Gastroesophageal sphincter (tissue), 4 donors: Measurements from ENCODE around the gene CCDC27. TPM values are rescaled to one million over a fixed set of nuclear protein-coding genes. Genes with fewer than 3 reads are reported as not detected.

ENCODE experiments used
- ATAC-seq: fragments of 150-250 bp; one replicate; pipeline ENCODE4 v1.9.1; 2016; ENCODE audit warnings: mild to moderate bottlenecking, moderate library complexity
- H3K27ac ChIP-seq, 4 donors: fragments of 200-600 bp; sonication (generic) in 3 of 4; 1 replicate in 3 of 4; 2 replicates in 1 of 4; pipeline ENCODE4 v1.5.1; 2016 to 2019
- H3K27me3 ChIP-seq: fragments of 200-600 bp; sonication (generic); one replicate; pipeline ENCODE4 v1.5.1; 2019
- H3K36me3 ChIP-seq, 2 donors: fragments of 200-600 bp; sonication (generic); one replicate each; pipeline ENCODE4 v1.5.1; 2019; ENCODE audit warnings: control low read depth in 1 of 2
- H3K4me1 ChIP-seq, 3 donors: fragments of 200-600 bp; sonication (generic); 1 replicate in 2 of 3; 2 replicates in 1 of 3; pipeline ENCODE4 v1.5.1; 2016 to 2019; ENCODE audit warnings: control low read depth in 2 of 3
- H3K4me3 ChIP-seq, 2 donors: fragments of 200-600 bp; sonication (generic); one replicate each; pipeline ENCODE4 v1.5.1; 2019; ENCODE audit warnings: mild to moderate bottlenecking in 1 of 2, moderate library complexity in 1 of 2
- H3K9me3 ChIP-seq, 3 donors: fragments of 200-600 bp; sonication (generic); one replicate each; pipeline ENCODE4 v1.5.1; 2017 to 2019; ENCODE audit warnings: control low read depth in 2 of 3
- CTCF ChIP-seq, 4 experiments: fragments of 200-600 bp in 2 of 4; fragments of 450-650 bp in 2 of 4; sonication (generic) in 1 of 4; IDR thresholded peaks; one replicate each; pipeline ENCODE4 v1.5.1; 2017 to 2019; ENCODE audit warnings: antibody characterized with exemption in 4 of 4, mild to moderate bottlenecking in 2 of 4, moderate library complexity in 2 of 4
- EP300 ChIP-seq: sonication (generic); formaldehyde crosslinking; IDR thresholded peaks from one replicate; pipeline ENCODE4 v1.6.1; 2017; ENCODE audit warnings: antibody characterized with exemption, mild to moderate bottlenecking
- POLR2A ChIP-seq, 2 donors: fragments of 450-650 bp; IDR thresholded peaks; one replicate each; pipeline ENCODE4 v1.6.1; 2017; ENCODE audit warnings: antibody characterized with exemption in 2 of 2, mild to moderate bottlenecking in 2 of 2, moderate library complexity in 1 of 2
- POLR2AphosphoS5 ChIP-seq: sonication (generic); formaldehyde crosslinking; IDR thresholded peaks from one replicate; pipeline ENCODE4 v1.6.1; 2017; ENCODE audit warnings: antibody characterized with exemption
- WGBS, 2 donors: methylation state at CpG; one replicate each; pipeline ENCODE4 v1.1.5; 2018; ENCODE audit warnings: low coverage in 1 of 2; 5-methylcytosine and 5-hydroxymethylcytosine counted together
- total RNA-seq, 4 donors: library from RNA; depleted of rRNA; stranded (reverse); fragments of >200 nt; gene quantifications; one replicate each; pipeline ENCODE4 v1.1.0, GENCODE V29; 2016

CCDC27 gene
- total RNA-seq, 4 donors from 2014 or later = not detected

DNA sequence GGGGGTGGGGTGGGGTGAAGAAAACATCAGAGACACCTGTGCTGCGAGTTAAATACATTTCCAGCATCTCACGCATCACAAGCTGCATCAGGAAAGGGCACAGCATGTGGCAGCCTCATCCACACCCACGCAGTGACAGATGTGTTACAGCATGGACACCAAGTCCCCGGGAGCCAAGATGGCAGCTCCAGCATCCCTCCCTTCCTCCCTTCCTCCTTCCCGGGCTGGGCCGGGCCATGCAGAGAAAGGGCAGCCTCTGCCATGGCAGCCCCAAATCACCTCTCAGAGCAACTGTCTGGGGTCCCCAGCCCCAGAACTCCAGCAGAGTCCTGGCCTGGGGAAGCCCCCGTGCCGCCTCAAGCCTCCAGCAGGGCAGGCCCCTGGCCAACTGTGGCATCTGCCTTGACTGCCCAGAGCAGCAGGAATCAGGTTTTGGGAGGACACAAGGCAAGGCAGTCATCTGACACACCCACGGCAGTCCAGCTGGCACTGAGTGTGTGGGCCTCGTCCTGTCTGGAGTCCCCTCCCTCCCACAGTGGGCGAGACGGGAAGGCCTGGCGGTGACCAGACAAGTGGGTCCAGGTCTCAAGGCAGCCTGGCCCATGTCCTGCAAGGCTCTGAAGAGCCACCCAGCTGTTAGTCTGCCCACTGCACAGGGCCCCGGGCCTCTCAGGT, 26.5 kb downstream of the CCDC27 start:
- peaks cover 0 to 27% (median 3%) of the 10 kb centered on the region in 3 donors for H3K4me1 ChIP-seq
- no peak overlapping the region for H3K27ac ChIP-seq
- no peak overlapping the region for H3K4me3 ChIP-seq
- TF ChIP-seq CTCF (IDR thresholded peaks at IDR 0.05) (no peak), POLR2AphosphoS5 (no peak), POLR2A (IDR thresholded peaks at IDR 0.05) (no peak), EP300 (no peak)
- H3K36me3 ChIP-seq = peaks cover 0 to 60% of the 10 kb centered on the region in 2 donors
- ATAC-seq = no peak
- no peaks in the 10 kb centered on the region for H3K27me3 ChIP-seq
- 85% methylated on average over 4 of the region's 14 CpGs; no CpG with 5 or more reads in 1 of the 2 donors for WGBS, 2 donors
- H3K9me3 ChIP-seq = no peaks in the 10 kb centered on the region

GRCh38 chr1:3779265-3779911, 27.1 kb downstream of the CCDC27 start:
- no CpG with 5 or more reads among the region's 23 CpGs for WGBS, 2 donors
- peaks cover 0 to 66% of the 10 kb centered on the region in 2 donors for H3K36me3 ChIP-seq
- H3K27ac ChIP-seq = no peak overlapping the region
- no peak for ATAC-seq
- no peak overlapping the region for H3K4me3 ChIP-seq
- TF ChIP-seq EP300 (no peak), CTCF (IDR thresholded peaks at IDR 0.05) (no peak), POLR2A (IDR thresholded peaks at IDR 0.05) (no peak), POLR2AphosphoS5 (no peak)
- no peaks in the 10 kb centered on the region for H3K9me3 ChIP-seq
- no peaks in the 10 kb centered on the region for H3K27me3 ChIP-seq
- H3K4me1 ChIP-seq = peaks cover 0 to 21% (median 3%) of the 10 kb centered on the region in 3 donors

DNA sequence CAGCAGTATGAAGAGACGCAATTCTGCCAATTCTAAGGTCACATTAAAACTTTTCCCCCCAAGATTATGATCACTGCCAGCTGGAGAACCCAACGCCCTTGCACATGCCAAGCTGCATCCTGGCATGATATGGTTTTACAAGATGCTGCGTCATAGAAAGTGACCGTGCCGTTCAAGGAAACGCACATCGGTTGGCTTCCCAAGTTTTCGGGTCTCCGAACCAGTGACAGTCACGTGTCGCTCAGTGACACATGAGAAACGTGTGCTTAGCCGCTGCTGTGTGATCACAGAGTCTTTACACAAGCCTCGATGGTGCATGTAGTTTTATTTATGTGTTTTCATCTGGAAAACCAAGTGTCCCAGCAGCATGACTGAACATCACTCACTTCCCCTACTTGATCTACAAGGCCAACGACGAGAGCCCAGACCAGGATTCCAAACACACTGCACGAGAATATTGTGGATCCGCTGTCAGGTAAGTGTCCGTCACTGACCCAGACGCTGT, 27.7 kb downstream of the CCDC27 start:
- H3K4me3 ChIP-seq = no peak overlapping the region
- H3K4me1 ChIP-seq = peaks cover 0 to 16% (median 3%) of the 10 kb centered on the region in 3 donors
- peaks cover 0 to 72% of the 10 kb centered on the region in 2 donors for H3K36me3 ChIP-seq
- no peaks in the 10 kb centered on the region for H3K27me3 ChIP-seq
- H3K27ac ChIP-seq = no peak overlapping the region
- TF ChIP-seq CTCF (IDR thresholded peaks at IDR 0.05) (no peak), POLR2AphosphoS5 (no peak), EP300 (no peak), POLR2A (IDR thresholded peaks at IDR 0.05) (no peak)
- WGBS, 2 donors = 83 to 89% methylated on average over 14 of the region's 20 CpGs
- no peak for ATAC-seq
- H3K9me3 ChIP-seq = no peaks in the 10 kb centered on the region

GRCh38 chr1:3780901-3781300, 28.7 kb downstream of the CCDC27 start:
- 78 to 92% methylated on average over 7 to 15 of the region's 21 CpGs for WGBS, 2 donors
- Histone ChIP-seq H3K4me1 (peaks cover 0 to 15% (median 0%) of the 10 kb centered on the region in 3 donors), H3K4me3 (no peak overlapping the region), H3K36me3 (peaks cover 0 to 81% of the 10 kb centered on the region in 2 donors), H3K27me3 (no peaks in the 10 kb centered on the region), H3K9me3 (no peaks in the 10 kb centered on the region), H3K27ac (no peak overlapping the region)
- ATAC-seq = no peak
- TF ChIP-seq CTCF (IDR thresholded peaks at IDR 0.05) (no peak), POLR2AphosphoS5 (no peak), EP300 (no peak), POLR2A (IDR thresholded peaks at IDR 0.05) (no peak)
